A673 (cell line): Measurements from ENCODE around the gene LRRC4. TPM values are rescaled to one million over a fixed set of nuclear protein-coding genes. Genes with fewer than 3 reads are reported as not detected.

Experiments
- BruUV-seq: library from RNA; stranded (reverse); fragments of 400-500 nt; replicated peaks from 2 replicates; lab custom pipeline; 2021; lab: Mats Ljungman, UMichigan
- CTCF ChIA-PET: fragments of 300-600 bp; sonication (Branson Sonifier 250); formaldehyde crosslinking; loops from one replicate; lab custom pipeline; 2022; ENCODE audit warnings: antibody characterized with exemption; lab: Charles Lee
- POLR2A ChIA-PET: fragments of 300-600 bp; sonication (Branson Sonifier 250); formaldehyde crosslinking; loops from one replicate; lab custom pipeline; 2022; ENCODE audit warnings: antibody characterized with exemption; ENCODE audit not compliant: low non-redundant PET; lab: Charles Lee
- DNase-seq: peaks from one replicate; pipeline ENCODE4 v3.0.0-alpha.2; 2015; ENCODE audit warnings: low spot score
- H3K27ac ChIP-seq: fragments of 200-600 bp; sonication (generic); 2 replicates; pipeline ENCODE4 v1.5.1; 2016; ENCODE audit warnings: mixed run types, low read depth, mild to moderate bottlenecking, mixed read lengths, antibody characterized with exemption, low read length; ENCODE audit not compliant: poor library complexity, severe bottlenecking
- H3K27me3 ChIP-seq: fragments of 200-600 bp; sonication (generic); replicated peaks from 2 replicates; pipeline ENCODE4 v1.6.1; 2017; ENCODE audit warnings: mixed run types, low read depth, mild to moderate bottlenecking, mixed read lengths, antibody characterized with exemption, low read length; ENCODE audit not compliant: insufficient read depth, poor library complexity
- H3K36me3 ChIP-seq: fragments of 200-600 bp; sonication (generic); 2 replicates; pipeline ENCODE4 v1.6.1; 2016; ENCODE audit warnings: mixed run types, mild to moderate bottlenecking, mixed read lengths, antibody characterized with exemption, low read length; ENCODE audit not compliant: insufficient read depth, poor library complexity, severe bottlenecking
- H3K4me1 ChIP-seq: fragments of 200-600 bp; sonication (generic); 2 replicates; pipeline ENCODE4 v1.6.1; 2017; ENCODE audit warnings: mixed run types, mild to moderate bottlenecking, mixed read lengths, antibody characterized with exemption, low read length; ENCODE audit not compliant: insufficient read depth, poor library complexity, severe bottlenecking
- H3K4me3 ChIP-seq: fragments of 200-600 bp; sonication (generic); 2 replicates; pipeline ENCODE4 v1.5.1; 2016; ENCODE audit warnings: low read depth, mixed run types, mild to moderate bottlenecking, mixed read lengths, low read length; ENCODE audit not compliant: poor library complexity, severe bottlenecking
- H3K9me3 ChIP-seq: fragments of 200-600 bp; sonication (generic); 2 replicates; pipeline ENCODE4 v1.6.1; 2016; ENCODE audit warnings: mixed run types, low read depth, mild to moderate bottlenecking, mixed read lengths, antibody characterized with exemption, low read length; ENCODE audit not compliant: poor library complexity, severe bottlenecking
- CTCF ChIP-seq: fragments of 300-800, 200-600 bp; sonication (generic); conservative IDR thresholded peaks from 2 replicates; pipeline ENCODE4 v1.5.1; 2017; ENCODE audit warnings: low read depth, mild to moderate bottlenecking, antibody characterized with exemption, low read length, moderate library complexity, mixed read lengths
- EZH2 ChIP-seq: fragments of 200-600 bp; sonication (generic); IDR thresholded peaks from 2 replicates; pipeline ENCODE4 v1.6.1; 2017; ENCODE audit warnings: borderline replicate concordance, low read depth, mild to moderate bottlenecking, mixed read lengths, antibody characterized with exemption, low read length; ENCODE audit not compliant: poor library complexity, severe bottlenecking
- intact Hi-C: fragments of 100-400 bp; cut with micrococcal nuclease; formaldehyde crosslinking; loops from one replicate; pipeline ENCODE4 v1.10.0; 2022; ENCODE audit not compliant: unreplicated experiment
- total RNA-seq: library from RNA; stranded (reverse); gene quantifications from 2 replicates; pipeline ENCODE4 v1.2.3, GENCODE V29; 2021

LRRC4 gene
- total RNA-seq, 1 experiment from 2014 or later: 16.1 TPM

- intact Hi-C loops: no loop called here
- H3K27ac ChIP-seq: no peak overlapping the region
- H3K9me3 ChIP-seq: no peaks in the 10 kb centered on the region
- H3K36me3 ChIP-seq: no peaks in the 10 kb centered on the region
- no TSS peak for BruUV-seq
- no peak for DNase-seq
- no peaks in the 10 kb centered on the region for H3K4me1 ChIP-seq
- ChIA-PET CTCF (no interaction called here), POLR2A (no interaction called here)
- TF ChIP-seq CTCF (0 out of 2 replicates have a peak, but pooled peaks have one; percentile 22), EZH2 (no peak)
- no peaks in the 10 kb centered on the region for H3K27me3 ChIP-seq
- H3K4me3 ChIP-seq: no peak overlapping the region
Observed at GRCh38 chr7:128010391-128011127, 20.7 kb downstream of the LRRC4 start.

GRCh38 chr7:128008744-128009143 lies 22.5 kb downstream of the LRRC4 start:
- DNase-seq: no peak
- Histone ChIP-seq H3K4me1 (no peaks in the 10 kb centered on the region), H3K9me3 (no peaks in the 10 kb centered on the region), H3K4me3 (no peak overlapping the region), H3K27ac (no peak overlapping the region), H3K36me3 (no peaks in the 10 kb centered on the region), H3K27me3 (no peaks in the 10 kb centered on the region)
- intact Hi-C loops: no loop called here
- POLR2A ChIA-PET: no interaction called here
- no peak for TF ChIP-seq CTCF
- no peak for TF ChIP-seq EZH2
- BruUV-seq: no TSS peak
- CTCF ChIA-PET: no interaction called here

- BruUV-seq: no TSS peak
- no peak for DNase-seq
- POLR2A ChIA-PET: no interaction called here
- no peaks in the 10 kb centered on the region for H3K27me3 ChIP-seq
- H3K4me1 ChIP-seq: no peaks in the 10 kb centered on the region
- H3K36me3 ChIP-seq: no peaks in the 10 kb centered on the region
- intact Hi-C loops: no loop called here
- CTCF ChIA-PET: no interaction called here
- H3K27ac ChIP-seq: no peak overlapping the region
- H3K9me3 ChIP-seq: no peaks in the 10 kb centered on the region
- TF ChIP-seq CTCF (no peak), EZH2 (no peak)
- H3K4me3 ChIP-seq: no peak overlapping the region
Observed at GRCh38 chr7:128008141-128008540, 23.1 kb downstream of the LRRC4 start.
